Raji (cell line): Measurements from ENCODE around the gene HHLA2.

Source experiments
- POLR2A ChIP-seq: IDR thresholded peaks from 2 replicates; pipeline ENCODE4 v1.6.1; 2011; ENCODE audit warnings: low read depth, low read length, control low read depth; ENCODE audit not compliant: insufficient read depth

The HHLA2 gene

DNA sequence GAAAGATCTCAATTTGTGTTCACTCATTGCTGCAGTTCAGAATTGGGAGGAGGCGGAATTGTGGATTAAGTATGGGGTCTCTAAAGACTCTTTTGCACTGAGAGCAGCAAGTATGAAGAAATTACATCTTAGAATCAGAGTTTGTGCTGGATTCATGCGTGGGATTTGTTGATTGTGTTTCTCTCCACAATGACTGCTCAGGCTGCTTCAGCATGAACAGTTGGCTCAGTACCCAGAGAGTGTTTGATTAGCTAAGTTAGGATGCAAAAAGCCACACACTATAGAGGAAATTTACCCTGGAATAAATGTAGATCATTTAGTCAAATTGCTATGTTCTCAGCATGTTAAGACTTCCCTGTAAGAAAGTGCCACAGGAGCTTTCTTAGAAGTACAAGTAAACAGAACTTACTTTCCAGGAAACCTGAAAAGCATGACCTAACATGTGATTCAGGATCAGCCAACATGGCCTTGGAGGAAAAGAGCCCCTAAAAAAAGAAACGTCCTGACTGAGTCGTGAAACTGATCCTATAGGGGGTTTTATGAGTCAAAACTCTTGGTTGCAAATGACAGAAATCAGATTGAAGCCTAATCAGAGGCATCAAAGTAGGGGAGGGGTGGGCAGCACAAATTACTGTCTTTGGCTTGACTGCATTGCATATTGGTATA, 32.6 kb downstream of the HHLA2 start:
- no peak for TF ChIP-seq POLR2A

- no peak for TF ChIP-seq POLR2A
Observed at GRCh38 chr3:108329508-108329907, 33.2 kb downstream of the HHLA2 start.

- TF ChIP-seq POLR2A = no peak
Observed at GRCh38 chr3:108329947-108330346, 33.6 kb downstream of the HHLA2 start.

DNA sequence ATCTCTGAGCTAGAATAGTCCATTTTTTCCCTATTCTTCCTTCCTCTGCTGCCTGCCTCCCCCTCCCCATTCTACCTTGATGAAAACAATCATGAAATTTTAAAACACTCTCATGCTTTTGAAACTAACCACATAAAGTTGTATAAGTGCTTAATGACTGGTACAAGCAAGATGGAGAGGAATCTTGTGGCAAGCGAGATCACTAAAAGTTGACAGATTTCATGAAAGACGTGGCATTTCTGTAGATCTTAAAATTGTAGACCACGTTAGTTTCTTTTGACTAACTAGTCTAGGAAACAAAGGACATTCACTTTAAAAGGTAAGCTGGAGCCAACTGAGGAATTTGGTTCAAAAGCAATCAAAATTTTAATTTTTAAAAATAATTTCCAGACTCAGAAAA, 35.4 kb downstream of the HHLA2 start:
- TF ChIP-seq POLR2A = no peak

DNA sequence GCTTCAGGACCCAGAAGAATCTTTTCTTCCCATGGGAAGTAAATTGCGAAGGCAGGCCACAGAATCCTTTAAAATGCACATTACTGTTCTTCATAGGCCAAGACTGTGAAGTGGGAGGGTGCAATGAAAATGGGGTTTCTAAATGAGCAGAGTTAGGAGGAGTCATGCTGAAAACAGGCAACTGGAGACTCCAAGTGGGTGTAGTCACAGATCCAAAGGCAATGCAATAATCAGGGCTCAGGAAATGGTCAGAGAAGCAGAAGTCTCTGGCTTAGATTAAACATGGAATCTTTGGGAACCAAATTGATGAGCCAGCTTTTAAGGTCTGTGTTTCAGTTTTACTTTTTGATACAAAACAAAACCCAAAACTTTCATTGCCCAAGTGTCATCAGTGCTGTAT, 37.6 kb downstream of the HHLA2 start:
- TF ChIP-seq POLR2A = no peak

GRCh38 chr3:108334701-108335100, 38.4 kb downstream of the HHLA2 start:
- no peak for TF ChIP-seq POLR2A

DNA sequence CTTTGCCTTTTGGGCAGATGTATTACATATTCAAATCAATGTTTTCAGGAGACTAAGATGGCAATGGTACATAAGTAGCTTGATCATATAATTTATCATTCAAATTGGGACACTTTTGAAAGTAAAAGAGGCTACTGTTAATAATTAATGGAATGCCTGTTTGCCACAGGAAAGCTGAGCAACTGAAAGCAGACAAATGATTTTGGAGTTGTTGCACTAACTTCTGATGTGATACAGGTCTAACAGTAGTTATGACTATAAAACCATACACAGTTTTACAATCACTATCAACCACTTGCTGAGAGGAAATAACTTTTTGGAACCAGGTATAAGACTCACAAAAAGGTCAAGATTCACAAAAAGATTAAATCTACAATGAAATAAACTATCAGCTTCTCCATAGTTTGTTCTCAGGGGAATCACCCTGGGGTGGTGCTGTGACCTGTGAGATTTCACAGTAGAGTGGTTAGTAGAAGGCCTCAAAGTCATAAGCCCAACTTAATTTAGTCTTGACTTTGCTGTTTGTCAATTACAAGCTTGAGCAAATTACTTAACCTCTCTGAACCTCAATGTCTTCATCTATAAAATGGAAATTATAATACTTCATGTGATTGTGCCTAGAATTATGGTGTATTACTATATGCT, 42.7 kb downstream of the HHLA2 start:
- TF ChIP-seq POLR2A = no peak

DNA sequence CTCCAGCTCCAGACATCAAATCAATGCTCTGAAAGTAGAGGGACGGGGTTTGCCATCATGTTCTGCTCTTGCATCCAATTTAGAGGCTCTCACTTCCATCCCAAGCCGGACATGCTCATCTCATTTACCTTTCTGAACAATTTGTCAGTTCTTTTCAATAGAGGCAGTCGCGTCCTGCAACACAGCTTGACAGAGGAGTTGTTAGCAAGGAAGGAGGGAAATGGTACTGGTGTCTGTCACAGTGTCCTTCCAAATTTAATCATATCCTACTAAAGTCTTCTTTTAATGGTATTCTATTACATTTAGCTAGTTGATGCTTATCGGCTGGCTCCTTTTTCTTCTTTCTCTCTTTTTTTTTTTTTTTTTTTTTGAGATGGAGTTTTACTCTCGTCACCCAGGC, 45.6 kb downstream of the HHLA2 start:
- no peak for TF ChIP-seq POLR2A

- TF ChIP-seq POLR2A = no peak
Observed at GRCh38 chr3:108342837-108343486, 46.6 kb downstream of the HHLA2 start.

DNA sequence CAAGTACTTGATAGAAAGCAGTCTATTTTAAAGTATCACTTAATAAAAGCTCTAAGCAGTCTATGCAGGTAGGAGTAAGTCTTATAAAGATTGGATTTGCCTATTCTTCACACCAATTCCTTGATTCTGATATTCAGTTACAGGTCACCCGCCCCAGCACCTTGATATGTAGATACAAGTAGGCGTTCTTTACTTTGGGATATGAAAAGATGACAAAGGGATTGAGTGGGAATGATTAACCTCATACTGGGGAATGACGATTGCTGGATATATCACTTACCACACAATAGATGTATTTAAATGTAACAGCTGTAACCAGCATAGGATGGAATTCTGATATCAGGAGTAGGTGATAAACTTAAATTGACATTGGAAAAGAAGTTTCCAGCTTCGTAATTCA, 47.1 kb downstream of the HHLA2 start:
- TF ChIP-seq POLR2A = no peak

- no peak for TF ChIP-seq POLR2A
Observed at GRCh38 chr3:108345492-108346205, 49.3 kb downstream of the HHLA2 start.

GRCh38 chr3:108346301-108347227, 50.2 kb downstream of the HHLA2 start:
- TF ChIP-seq POLR2A = no peak

- no peak for TF ChIP-seq POLR2A
Observed at GRCh38 chr3:108352176-108352575, 55.8 kb downstream of the HHLA2 start.

- TF ChIP-seq POLR2A = no peak
Observed at GRCh38 chr3:108354562-108354961, 58.2 kb downstream of the HHLA2 start.

GRCh38 chr3:108357042-108357441, 60.7 kb downstream of the HHLA2 start:
- TF ChIP-seq POLR2A = no peak
